Stimulated activated CD4-positive, alpha-beta T cell treated with anti-CD3 and anti-CD28 coated beads, Interleukin-1b, Interleukin-23, amount 100 ng/mL, for 4 hours (primary cell): ENCODE data around the gene TAGLN3.

Experiments used
- DNase-seq, 2 donors: peaks; one replicate each; pipeline ENCODE4 v3.0.0-alpha.2; 2020; ENCODE audit warnings: low read depth in 2 of 2

Gene TAGLN3

DNA sequence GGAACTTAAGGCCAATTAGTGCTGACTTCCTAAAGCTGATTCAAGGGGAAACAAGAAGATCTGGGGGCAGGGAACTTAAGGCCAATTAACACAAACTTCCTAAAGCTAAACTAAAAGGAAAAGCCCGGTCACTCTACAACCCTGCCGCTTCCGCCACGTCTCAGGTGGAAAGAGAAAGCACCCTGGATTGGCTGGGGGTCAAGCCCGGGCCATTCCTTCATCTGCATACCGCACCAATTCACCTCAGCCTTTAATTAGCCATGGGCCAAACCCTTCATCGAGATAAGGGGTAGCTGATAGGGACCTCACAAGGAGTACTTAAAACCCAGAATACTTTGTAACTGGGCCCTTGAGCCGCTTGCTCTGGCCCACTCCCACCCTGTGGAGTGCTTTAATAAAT, 50.2 kb downstream of the TAGLN3 start:
- DNase-seq = no peak

DNA sequence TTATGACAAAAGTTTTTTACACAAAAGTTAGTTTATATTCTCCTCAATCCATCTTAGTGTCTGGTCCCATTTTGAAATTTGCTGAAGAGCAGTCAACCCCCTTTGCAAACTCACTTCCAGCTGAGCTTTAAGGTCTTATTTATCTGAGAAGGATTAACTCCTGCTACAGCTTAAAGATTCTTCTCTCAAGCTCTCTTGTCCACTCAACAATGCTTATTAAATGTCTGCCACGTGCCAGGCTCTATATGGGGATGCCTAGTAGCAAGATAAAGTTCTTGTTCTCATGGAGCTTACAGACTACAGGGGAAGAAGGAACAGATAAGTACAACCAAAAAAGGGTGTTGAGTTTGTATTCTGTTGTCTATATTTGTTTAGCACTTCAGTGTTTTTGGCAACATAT, 54.5 kb downstream of the TAGLN3 start:
- no peak for DNase-seq

DNA sequence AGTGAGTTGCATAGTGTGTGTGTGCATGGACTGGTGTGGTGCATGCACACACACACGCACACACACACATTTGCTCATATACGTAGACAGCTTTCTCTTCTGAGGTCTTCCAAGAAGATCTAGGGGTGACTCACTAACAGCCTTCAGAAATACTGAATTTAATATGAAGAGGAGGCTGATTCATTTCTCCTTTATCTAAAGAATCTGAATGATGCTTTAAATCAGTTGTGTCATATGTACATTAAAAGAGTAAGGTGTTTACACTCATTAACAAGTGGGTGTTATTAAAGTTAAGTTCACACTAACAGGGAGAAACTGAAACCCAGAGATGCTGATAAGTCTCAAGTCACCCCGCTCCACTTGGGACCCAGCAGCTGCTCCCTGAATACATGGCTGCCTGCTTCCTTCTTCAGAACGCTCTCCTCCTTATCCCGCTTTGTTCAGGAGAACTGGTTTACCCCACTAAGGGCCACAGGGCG, 57.8 kb downstream of the TAGLN3 start:
- DNase-seq = no peak

DNA sequence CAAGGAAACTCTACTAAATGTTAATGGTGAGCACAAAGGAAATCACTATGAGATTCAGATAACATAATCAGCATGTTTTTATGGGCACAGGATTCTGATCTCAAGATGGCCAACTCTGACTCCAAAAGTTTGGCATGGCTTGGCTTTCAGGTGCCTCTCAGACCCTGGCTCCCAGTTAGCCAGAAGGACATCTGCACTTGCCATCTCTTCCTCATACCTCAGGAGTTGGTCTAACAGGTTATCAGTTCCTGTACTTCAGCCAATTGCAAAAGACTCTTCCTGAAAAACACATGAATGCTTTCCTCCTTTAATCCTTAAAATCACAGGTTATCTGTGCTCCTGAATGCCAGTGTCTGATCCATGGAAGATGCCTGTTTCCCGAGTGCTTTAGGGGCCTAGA, 60.8 kb downstream of the TAGLN3 start:
- no peak for DNase-seq

DNA sequence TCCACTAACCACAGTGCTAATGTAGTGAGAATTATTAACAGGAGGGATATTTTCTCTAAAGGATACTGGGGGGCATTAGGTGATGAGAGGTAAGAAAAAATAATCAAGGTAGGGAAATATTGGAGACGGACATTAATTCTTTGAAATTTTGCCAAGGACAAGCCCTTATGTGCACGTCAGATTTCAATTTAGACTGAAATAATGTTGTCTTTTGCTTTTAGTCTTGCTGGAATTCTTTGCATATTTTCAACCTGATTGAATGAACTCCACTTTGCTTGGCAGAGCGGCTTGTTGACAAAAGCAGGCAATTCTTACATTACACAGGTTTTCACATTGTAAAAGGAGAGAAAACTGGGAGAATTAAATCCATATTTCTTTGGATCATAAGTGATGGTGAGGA, 62.4 kb downstream of the TAGLN3 start:
- DNase-seq = no peak
